GM12801 (cell line): ENCODE data around the gene NCF4.

Source experiments
- TF ChIP-seq, protein P1 (sequence below): IDR thresholded peaks from one replicate; pipeline ENCODE4 v1.5.1; 2011; ENCODE audit warnings: control low read depth; ENCODE audit not compliant: insufficient read length; ENCODE audit errors: extremely low read depth

The NCF4 gene

DNA sequence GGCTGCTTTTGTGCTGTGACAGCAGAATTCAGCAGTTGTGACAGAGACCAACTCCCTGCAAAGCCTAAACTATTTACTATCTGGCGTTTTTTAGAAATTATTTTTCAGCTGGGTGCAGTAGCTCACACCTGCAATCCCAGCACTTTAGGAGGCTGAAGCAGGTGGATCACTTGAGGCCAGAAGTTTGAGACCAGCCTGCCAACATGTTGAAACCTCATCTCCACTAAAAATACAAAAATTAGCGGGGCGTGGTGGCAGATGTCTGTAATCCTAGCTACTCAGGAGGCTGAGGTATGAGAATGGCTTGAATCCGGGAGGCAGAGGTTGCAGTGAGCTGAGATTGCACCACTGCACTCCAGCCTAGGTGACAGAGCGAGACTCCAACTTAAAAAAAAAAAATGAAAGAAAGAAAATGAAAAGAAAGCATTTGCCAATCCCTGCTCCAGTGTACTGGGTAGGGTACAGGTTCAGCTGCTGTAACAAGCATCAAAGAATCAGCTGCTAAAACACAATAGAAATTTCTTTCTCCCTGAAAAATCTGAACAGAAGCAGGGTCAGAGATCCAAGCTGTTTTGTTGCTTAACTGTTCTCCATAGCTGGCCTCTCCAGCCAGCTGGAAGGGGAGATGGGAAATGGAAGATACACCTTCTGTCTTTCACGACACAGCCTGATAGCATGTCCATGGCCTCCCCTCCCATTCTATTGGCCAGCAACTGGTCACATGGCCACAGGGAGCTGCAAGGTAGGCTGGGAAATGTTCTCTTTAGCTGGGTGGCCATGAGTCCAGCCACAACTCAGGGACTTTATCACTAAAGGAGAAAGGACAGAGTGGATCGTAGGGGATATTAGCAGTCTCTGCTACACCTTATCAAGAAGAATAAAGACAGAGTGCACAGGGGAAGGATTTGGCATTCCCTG lies 8.5 kb upstream of the NCF4 start:
- TF ChIP-seq, protein P1, sequence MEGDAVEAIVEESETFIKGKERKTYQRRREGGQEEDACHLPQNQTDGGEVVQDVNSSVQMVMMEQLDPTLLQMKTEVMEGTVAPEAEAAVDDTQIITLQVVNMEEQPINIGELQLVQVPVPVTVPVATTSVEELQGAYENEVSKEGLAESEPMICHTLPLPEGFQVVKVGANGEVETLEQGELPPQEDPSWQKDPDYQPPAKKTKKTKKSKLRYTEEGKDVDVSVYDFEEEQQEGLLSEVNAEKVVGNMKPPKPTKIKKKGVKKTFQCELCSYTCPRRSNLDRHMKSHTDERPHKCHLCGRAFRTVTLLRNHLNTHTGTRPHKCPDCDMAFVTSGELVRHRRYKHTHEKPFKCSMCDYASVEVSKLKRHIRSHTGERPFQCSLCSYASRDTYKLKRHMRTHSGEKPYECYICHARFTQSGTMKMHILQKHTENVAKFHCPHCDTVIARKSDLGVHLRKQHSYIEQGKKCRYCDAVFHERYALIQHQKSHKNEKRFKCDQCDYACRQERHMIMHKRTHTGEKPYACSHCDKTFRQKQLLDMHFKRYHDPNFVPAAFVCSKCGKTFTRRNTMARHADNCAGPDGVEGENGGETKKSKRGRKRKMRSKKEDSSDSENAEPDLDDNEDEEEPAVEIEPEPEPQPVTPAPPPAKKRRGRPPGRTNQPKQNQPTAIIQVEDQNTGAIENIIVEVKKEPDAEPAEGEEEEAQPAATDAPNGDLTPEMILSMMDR: no peak

DNA sequence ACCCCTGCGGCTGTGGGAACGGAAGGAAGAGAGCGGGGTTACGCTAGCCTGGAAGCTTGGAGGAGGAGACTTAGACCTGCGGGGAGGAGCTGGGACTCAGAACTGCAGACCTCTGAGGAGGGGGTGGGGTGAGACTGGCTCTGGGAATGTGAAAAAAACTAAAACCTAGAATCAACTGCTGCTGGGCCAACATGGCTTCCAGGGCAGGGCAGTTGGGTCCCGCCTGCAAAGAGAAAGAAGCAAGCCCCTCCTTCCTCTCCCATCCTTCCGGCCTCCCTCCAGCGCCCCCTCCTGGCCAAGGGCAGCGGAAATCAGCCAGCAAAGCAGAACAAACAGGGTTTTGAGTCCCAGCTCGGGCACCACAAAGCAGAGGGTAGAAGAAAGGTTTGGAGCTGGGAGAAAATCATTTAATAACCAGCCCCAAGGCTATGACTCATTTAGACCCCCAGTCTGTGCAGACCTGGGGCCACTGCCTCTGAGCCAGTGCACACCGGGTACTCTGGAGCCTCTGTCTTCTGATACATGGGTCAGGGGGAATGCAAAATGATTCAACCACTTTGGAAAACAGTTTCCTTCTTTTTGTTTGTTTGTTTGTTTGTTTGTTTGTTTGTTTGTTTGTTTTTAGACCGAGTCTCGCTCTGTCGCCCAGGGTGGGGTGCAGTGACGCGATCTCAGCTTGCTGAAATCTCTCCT lies 7.3 kb upstream of the NCF4 start:
- TF ChIP-seq, protein P1: no peak

DNA sequence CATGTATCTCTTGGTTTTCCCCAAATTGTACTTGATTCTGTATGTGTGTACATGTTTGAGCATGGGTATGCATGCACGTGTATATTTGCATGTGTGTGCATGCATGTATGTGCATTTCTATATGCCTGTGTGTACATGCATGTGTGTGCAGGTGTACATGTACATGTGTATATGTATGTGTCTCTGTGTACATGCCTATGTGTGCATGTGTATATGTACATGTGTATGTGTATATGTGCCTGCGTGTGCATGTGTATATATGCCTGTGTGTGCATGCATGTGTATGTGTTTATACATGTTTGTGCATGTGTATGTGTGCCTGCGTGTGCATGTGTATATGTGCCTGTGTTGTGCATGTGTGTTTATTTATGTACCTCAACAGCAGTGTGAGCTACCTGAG lies 5.3 kb upstream of the NCF4 start:
- TF ChIP-seq, protein P1: no peak

DNA sequence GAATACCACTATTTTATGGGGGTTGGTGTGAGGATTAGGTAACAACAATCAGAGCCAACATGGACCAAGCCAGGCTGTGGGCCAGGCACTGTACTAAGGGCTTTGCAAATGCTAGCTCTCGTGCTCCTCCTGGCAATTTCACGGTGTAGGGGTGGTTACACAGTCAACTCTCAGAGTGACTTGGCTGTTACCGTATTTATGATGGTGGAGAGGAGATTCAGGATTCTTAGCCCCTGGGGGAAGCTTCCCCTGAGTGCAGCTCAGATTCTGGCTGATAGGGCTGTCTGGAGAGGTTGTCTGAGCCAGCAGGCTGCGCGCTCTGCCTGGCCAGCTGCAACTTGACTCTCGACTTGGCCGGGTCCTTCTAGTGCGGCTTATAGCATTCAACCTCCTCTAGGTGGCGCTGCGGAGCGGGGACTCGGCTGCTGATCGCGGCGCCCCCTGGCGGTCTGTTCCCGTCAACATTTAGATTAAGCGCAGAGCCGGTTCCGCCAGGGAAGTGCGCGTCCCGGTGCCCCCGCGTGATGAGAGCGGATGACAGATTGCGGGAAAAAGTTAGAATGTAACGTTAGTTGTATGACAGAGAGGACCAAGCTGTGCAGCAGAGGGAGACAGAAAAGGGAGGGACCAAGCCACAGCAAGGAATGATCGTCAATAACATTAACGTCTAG lies 4.5 kb upstream of the NCF4 start:
- TF ChIP-seq, protein P1: peak; percentile 99

DNA sequence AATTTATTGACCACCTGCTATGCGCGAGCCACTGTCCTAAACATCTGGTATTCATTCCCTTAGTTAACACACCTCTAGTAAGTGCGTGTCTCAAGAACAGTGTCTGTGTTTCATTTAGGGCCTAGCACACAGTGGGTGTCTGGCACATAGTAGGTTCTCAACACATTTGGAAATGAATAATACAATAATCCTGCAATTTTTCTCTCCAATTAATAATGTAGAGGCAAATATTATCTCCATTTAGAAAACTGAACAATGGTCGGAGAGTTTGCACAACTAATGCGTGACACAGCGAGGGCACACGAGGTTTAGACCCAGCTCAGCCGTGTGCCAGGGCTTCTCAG lies 4.0 kb upstream of the NCF4 start:
- TF ChIP-seq, protein P1: no peak

DNA sequence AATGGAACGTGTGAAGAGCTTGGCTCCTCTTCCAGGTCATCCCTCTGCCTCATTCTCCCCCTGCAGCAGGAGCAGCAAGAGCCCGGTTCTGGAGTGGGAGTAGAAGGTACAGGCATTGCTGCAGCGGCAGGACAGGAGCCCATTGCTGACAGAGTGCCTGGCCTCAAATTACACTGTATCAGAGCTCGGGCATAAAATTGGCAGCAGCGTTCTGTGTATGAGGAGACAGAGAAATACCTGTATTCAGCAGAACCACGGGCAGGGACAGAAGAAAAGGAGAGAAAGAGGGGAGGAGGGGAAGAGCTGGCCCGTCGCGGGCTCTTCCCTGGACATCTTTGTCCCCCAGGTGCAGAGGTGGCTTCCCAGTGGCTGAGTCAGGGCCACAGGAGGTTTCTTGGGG lies 2.6 kb upstream of the NCF4 start:
- TF ChIP-seq, protein P1: no peak

DNA sequence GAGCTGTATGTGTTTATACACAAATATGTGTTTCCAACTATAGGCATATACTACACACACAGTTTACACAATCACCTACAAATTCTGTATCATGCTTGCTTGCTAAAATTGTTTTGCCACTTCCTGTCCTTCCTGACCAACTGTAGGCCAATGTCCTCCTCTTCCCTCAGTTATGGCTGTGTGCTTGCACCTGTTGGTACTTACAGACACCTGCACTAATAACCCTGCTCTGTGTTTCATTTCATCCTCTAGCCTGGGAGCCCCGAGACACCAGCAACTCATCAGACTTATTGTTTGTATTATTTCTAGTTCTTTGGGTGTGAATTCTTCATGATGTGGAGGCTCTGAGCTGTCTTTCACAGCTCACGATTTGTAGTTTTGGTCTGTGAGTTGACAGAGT lies 1.8 kb upstream of the NCF4 start:
- TF ChIP-seq, protein P1: no peak
